Activated CD8-positive, alpha-beta memory T cell treated with anti-CD3 and anti-CD28 coated beads for 1 hour (primary cell): ENCODE measurements around the gene ZNHIT1.

ENCODE experiments used
- DNase-seq, 2 donors: peaks; one replicate each; pipeline ENCODE4 v3.0.0-alpha.2; 2020; ENCODE audit warnings: low read depth in 1 of 2; ENCODE audit errors: extremely low read depth in 1 of 2

The ZNHIT1 gene

DNA sequence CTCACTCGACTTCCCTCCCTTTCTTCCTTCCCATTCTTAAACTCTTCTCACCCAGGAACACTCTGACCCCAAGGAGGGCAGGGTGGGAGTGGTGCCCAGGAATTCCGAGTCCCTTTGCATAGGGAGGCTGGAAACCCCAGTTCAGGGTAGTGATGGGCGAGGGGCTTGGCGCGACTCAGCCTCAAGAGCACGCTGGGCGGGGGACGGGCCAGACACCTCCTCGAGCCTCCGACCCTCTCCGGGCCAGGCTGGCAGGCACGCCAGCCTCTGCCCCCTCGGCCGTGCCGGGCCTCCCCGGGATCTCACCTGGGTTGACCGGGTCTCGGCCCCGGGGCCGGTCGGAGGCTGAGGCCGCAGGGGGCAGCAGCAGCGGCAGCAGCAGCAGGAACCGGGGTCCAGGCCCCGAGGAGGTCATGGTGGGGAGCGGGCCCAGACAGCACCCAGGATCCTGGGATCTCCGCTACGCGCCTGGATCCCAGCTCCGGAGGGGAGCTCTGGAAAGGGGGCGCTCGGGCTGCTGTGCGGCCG, 1.0 kb upstream of the ZNHIT1 start:
- DNase-seq: no peak

DNA sequence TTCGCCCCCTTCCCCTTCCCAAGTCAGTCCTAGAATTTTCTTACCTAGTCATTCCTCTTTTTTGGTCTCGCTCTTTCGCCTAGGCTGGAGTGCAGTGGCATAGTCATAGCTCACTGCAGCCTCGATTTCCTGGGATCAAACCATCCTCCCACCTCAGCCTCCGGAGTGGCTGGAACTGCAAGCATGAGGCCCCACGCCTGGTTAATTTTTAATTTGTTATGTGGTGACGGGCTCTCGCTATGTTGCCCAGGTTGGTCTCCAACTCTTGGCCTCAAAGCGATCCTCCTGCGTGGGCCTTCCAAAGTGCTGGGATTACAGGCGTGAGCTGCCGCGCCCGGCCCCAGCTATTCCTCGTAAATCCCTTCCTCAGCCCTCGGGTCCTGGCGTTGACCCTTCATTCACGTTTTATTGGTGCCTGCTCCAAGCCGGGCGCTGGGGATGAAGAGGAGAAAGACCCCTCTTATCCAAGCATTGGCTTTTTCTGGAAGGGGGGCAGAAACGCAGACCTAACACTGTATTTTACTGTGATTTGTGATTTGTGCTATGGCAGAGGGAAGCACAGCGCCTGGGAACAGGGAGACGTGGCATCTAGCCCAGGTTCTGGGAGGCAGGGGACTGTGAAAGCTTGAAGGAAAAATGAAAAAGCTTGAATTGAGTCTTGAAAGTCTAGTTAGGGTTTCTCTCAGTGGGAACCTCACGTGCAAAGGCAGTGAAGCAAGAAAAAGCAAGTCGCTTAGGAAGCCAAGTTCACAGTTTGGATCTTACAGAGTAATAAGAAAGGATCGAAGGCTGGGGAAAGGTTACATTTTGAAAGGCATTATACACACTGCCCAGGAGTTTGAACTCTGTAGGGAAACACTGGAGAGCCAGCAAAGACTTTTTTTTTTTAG, 516 bp downstream of the ZNHIT1 start:
- DNase-seq: no peak

DNA sequence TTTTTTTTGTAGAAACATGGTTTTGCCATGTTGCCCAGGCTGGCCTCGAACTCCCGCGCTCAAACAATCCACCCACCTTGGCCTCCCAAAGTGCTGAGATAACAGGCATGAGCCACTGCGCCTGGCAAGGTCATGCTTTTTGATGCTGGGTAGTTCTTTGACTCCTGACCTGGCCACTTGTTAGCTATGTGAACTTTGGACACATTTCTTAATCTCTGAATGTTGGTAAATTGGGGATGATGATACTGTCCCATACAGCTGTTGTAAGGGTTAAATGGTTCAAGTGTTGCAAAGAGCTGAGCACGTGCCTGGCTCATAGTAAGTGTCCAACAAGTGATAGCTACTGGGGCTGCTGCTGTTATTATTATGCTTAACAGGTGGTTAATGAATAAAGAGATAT, 2.3 kb downstream of the ZNHIT1 start:
- DNase-seq: no peak

DNA sequence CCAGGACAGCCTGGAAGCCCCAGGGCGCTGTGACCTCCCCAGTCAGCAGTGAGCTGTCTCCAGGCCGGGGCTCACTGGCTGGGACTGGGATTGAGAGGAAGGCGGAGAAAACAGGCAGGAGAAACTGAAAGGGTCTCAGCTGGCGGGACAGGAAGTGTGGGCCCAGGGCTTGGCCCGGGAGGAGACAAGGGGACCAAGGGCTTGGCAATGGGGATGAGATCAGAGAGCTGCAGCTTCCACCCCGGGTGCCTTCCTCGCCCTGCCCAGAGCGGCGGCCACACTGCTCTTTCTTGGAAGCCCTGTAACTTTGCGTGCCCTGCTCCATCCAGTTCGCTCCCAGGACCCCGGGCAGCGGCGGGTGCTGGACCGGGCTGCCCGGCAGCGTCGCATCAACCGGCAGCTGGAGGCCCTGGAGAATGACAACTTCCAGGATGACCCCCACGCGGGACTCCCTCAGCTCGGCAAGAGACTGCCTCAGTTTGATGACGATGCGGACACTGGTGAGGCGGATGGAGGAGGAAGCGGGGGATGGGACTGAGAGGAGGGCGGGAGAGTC, 4.4 kb downstream of the ZNHIT1 start:
- DNase-seq: no peak

DNA sequence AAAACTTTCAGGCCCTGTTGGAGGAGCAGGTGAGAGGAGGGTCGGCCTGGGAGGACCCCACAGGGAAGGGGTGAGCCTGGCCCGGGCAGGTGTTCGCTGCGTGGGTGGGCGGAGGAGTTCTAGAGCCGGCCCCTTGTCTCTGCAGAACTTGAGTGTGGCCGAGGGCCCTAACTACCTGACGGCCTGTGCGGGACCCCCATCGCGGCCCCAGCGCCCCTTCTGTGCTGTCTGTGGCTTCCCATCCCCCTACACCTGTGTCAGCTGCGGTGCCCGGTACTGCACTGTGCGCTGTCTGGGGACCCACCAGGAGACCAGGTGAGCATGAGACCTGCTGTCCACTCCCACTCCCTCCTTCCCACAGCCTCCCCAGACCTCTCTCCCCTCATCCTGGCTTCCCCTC, 5.6 kb downstream of the ZNHIT1 start:
- DNase-seq: no peak

DNA sequence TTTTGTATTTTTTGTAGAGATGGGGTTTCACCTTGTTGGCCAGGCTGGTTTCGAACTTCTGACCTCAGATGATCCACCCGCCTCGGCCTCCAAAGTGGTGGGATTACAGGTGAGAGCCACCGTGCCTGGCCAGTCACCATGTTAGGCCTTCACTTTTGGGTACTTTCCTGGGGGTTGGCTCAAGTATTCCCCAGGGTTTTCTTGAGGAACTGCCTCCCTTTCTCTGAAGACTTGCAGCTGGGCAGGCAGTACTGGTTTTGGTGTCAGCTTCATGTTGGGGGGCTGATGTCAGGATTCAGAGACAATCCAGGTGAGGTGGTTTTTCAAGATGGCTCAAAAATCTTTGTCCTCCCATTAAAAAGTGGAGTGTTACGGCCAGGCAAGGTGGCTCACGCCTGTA, 7.7 kb downstream of the ZNHIT1 start:
- no peak for DNase-seq

DNA sequence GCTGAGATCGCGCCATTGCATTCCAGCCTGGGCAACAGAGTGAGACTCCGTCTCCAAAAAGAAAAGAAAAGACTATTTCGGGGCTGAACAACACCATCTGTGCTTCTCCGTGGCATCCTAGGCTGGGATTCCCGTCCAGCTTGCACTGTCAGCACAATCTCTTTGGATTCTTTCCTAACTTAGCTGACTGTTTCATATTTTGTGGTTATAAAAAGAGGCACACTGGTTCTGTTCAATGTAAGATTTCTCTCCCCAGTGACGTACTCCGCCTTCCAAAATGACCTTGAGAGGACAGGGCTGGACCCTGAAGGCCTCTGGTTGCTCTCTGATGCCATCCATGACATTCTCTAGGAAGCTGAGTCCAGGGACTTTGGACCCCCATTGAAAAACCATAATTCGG, 8.8 kb downstream of the ZNHIT1 start:
- no peak for DNase-seq

DNA sequence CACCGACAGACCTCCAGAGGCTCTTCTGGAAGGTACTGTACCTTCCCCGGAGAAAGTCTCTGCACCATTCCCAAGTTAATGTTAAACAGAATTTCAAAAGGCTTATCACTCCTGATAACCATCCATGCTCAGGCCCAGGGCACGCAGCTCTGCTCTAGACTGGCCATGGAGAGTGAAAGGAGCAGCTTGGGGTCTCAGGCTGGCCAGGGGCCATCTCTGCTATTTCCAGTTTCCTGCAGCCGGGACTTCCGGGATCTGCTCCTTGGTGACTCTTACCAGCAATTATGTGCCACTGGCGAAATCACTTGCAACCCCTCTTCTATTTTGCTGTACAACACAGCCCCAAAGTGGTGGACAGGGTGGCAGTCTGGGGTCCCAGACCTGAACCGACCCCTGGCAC, 13.7 kb downstream of the ZNHIT1 start:
- DNase-seq: no peak

DNA sequence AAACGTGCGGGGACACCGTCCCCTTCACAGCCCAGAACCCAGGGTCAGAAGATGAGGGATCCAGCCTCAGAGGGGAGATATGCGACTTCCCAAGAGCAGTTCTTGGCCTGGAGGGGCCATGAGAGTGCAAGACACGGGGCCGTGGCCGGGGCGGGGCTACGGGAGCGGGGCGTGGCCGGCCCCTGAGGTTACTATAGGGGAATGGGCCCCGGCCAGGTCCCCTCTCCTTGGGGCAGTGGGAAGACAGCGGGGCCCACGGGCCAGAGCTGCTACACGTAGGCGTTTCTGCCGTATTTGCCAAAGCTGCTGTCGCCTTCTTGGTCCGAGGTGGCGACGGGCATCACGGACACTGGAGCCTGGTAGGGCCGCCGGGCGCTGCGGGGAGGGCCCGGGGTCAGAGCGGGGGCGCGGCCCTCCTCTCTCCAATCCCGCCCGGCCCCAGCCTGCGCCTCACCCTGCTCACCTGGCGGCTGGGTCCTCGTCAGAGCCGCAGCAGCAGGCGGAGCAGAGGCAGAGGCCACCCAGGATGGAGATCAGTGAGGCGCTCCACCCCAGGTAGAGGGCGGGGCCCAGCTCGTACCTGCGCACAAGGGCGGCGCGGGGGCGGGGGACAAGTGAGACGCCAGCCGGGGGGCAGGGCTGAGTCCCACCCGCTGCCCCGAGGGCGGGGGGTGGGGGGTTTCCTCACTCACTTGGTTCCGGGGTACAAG, 14.3 kb downstream of the ZNHIT1 start:
- DNase-seq: no peak

DNA sequence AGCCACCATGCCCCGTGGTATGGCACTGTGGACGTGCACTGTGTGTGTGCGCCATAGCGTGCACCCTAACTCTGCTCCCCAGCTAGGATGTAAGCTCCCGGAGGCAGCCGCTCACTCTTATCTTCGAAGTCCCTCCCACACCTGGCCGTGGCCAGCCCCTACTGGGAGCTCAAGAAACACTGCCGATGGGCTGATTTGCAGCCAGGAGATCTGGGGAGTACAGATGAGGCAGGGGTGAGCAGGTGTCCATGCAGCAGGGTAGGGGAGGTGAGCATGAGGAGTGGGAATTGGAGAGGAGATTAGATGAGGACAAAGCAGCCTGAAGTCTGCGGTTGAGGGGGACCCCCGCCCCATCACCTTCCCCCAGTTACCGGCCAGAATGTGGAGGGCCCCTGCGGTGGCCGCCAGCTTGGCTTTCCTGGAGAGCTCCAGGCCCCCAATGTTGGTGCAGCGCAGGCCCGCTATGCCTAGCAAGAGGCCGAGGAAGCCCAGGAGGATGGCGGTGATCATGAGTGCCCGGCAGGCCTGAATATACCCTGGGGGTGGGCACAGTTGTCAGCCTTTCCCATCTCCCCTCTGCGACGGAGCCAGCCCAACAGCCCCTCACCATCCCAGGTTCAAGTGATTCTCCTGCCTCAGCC, 16.1 kb downstream of the ZNHIT1 start:
- no peak for DNase-seq

DNA sequence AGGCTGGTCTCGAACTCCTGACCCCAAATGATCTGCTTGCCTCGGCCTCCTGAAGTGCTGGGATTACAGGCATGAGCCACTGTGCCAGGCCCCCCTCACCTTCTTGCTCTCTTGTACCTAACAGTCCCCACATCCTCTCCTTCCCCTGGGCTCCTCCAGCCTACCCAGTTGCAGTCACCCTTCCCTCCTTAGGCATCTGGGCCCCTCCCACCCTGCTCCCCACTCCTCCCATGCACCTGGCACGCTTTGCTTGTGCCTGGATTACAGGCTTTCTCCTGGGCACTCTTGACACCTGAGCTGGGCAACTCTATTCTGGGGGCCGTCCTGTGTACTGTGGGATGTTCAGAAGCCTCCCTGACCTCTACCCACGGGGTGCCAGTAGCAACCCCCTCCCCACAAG, 16.7 kb downstream of the ZNHIT1 start:
- DNase-seq: no peak

DNA sequence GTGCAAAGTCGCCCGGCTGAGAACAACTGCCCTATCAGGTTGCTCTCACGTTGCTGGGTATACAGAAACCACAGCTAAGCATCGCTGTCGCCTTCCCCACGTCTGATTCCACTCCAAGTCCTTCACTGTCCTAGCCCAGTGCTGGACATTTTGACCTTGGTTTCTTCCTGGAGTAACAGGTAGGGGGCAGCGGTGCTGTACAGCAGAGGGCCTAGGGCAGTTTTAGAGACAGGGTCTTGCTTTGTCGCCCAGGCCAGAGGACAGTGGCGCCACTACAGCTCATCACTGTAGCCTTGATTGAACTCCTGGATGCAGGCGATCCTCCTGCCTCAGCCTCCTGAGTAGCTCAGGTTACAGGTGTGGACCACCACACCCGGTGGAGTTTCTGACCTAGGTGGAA, 17.1 kb downstream of the ZNHIT1 start:
- DNase-seq: no peak

DNA sequence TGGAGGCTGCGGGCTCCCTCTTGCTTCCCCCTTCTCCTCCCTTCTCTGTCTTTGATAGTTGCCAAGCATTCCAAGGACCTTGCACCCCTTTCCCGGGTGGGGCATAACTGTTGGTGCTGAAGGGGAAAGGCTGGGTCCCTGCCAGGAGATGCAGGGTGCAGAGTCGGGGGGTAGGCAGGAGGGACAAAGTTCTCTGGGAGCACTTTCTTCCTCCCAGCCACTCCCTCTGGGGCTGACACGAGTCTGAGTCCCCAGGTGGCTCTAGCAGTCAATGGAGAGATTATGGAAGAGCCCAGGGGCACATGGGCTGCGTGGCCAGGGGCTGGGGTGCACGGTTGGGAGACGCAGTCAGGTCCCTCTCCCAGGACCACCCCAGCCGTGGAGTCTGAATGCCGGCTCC, 17.6 kb downstream of the ZNHIT1 start:
- no peak for DNase-seq

DNA sequence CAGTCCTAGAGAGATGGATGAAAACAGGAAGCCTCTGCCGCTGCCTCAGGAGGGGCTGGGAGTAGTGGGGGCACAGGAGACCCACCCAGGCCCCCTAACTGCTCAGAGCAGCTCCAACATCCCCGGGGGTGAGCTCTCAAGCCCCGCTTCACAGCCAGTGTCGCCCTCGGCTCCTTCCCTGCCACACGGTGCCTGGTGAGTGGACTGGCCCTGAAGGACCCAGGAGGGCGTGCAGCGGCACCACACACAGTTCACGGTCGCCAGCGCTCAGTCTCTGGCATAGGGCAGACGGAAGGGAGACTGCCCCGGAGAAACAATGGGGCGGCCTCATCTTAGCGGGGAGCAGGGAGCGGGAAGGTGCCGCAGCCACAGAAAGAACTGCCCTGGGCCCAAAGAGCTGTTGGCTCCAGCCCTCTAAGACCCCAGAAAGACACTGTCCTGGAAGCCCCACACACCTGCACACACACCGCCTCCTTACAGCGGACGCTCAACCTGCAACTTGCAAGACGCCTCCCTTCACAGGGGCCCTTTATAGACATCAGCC, 18.4 kb downstream of the ZNHIT1 start:
- DNase-seq: no peak

DNA sequence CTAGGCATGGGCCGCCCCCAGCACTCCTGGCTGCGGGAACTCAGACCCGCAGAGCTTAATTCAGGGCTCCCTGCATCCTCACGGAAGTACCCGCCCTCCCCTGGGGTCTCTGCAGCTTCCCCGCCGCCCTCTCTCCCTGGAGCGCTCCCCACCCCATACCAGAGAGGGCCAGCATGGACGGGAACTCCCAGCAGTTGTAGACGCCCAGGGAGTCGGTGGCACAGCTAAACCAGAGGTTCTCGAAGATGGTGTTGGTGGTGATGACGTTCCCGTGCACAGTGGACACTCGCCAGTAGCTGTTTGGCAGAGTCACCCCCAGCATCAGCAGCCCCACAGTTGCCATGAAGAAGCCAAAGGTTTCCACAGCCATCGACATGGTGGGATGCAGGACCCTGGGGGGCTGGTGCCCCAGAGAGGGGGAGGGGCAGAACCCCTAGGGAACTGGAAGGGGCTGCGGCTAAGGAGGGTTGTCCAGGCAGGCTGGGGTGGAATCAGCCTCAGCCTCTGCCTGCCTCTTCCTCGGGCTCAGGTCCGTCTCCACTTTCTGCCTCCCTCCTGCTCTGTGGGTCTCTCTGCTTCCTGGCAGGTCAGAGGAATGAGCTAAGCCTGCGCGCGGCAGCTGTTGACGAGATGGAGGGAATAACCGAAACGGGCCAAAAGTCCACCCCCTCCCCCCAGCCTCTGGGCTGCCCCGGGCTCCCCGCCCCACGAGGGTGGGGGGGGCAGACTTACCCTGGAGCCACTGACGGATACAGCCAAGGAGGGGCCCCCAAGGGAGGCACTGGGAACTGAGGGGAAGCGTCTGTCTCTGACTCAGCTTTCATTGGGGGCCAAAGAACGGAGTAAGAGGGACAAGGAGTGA, 19.5 kb downstream of the ZNHIT1 start, which contains the start of gene CLDN15:
CLDN15 (minus strand) TSS at position 597 of the 862 bp plus-strand sequence; CDS start at position 376, 221 bp downstream.
- DNase-seq: no peak

DNA sequence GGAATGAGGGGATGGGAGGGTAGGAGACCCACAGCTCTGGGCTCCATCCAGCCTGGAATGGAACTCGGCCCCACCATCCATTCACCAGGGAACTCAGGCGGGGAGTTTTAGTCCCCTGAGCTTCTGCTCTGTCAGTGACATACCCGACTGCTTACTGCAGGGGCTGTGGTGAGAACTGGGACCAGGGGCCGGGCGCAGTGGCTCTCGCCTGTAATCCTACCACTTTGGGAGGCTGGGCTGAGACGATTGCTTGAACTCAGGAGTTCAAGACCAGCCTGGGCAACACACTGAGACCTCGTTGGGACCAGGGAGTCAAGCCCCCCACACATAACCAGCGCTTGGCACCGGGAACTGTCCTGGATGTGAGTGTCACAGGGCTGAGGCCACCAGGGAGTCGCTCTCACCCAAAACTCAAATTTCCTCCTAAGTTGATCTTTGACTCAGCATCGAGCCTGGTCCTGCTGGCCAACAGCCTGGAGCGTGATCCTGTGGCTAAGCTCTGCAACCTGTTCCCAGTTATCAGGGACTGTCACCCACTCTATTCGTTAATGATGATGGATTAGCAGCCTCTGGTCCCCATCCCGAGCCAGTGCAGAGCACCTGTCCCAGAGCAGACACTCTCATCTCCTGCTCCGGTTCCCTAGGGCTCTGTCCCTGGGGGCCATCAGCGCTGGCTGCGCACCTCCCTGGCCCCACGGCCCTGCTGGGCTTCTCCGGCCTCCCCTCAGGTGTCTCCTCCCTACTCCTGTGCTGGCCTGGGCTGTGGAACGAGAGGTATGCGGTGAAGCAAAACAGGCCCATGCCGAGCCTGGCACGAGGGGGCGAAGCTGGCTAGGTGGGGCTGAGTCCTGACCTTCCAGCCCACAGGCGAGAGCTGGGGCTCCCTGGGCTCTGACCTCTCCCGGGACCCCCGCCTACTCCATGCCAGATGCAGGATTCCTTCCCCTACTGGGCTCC, 20.5 kb downstream of the ZNHIT1 start:
- DNase-seq: no peak

DNA sequence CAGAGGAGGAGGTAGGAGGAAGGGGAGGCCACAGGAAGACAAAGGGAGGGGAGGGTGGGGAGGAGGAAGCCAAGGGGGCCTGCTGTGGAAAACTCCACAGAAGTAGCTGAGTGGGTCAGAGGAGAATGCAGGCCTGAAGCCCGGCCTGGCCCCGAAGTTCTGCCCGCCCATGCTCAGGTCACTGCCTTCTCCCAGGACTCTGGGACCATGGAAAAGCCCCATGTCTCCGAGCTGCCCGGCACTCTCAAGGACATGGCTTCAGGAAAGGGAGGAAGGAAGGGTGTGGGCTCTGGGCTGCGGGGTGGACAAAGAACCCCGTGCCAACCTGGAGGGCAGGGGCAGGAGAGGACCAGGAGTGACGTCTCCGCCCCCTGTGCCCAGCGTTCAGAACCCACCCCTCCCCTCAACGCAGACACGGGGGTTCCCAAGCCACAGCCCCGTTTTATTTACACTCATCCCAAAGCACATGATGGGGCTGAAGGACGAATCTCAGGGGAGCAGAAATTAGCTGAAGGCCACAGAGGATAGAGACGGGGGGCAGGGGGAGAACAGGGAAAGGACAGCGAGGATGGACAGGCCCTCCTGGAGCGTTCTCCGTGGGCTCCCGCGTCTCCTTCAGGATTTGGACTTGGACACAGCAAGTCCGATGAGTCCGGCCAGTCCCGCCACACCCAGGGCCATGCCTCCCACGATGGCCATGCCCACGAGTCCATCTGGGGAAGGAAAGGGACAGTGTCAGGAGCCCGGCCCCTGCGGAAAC, 21.4 kb downstream of the ZNHIT1 start:
- no peak for DNase-seq

DNA sequence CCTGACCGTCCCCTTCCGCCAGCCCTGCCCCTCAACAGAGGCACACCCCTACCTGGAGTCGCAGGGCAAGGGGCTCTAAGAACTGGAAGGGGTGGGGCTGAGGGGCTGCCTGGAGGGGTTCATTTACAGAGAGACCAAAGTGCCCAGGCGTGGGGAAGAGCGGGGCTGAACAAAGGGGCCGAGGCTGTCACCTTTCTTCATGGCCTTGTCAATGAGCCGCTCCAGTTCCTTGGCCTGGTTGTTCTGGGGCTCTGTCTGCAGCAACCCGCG, 21.9 kb downstream of the ZNHIT1 start:
- DNase-seq: no peak
